SKM-1 (cell line): ENCODE data around the gene FSTL3.
"Not testable (repeated sequence)": the region's sequence is repeated elsewhere in the genome, so short reads cannot be mapped to it uniquely, and the experiment has no call there.

ENCODE experiments used
- DNase-seq: peaks from one replicate; lab custom pipeline; 2025; ENCODE audit not compliant: unreplicated experiment; lab: John Stamatoyannopoulos, UW

The FSTL3 gene

DNA sequence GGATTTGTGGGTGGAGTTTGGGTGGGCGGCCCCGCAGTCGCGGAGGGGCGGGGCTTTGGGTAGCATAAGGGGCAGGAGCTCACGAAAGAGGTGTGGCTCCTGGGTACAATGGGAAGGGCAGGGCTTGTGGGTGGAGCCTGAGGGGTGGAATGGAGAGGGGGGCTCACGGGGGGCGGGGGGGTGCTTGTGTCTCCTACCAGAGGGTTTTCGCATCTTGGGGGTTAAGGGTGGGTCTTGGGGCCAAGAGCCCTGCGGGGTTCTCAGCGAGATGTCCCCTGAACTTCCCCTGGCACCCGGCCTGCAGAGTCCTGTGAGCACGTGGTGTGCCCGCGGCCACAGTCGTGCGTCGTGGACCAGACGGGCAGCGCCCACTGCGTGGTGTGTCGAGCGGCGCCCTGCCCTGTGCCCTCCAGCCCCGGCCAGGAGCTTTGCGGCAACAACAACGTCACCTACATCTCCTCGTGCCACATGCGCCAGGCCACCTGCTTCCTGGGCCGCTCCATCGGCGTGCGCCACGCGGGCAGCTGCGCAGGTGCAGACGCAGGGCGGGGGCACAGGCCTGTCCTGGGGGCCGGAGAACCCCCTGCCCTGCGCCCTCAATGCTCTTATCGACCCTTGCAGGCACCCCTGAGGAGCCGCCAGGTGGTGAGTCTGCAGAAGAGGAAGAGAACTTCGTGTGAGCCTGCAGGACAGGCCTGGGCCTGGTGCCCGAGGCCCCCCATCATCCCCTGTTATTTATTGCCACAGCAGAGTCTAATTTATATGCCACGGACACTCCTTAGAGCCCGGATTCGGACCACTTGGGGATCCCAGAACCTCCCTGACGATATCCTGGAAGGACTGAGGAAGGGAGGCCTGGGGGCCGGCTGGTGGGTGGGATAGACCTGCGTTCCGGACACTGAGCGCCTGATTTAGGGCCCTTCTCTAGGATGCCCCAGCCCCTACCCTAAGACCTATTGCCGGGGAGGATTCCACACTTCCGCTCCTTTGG lies 5.1 kb downstream of the FSTL3 start:
- DNase-seq: no peak

GRCh38 chr19:682678-683320 lies 6.6 kb downstream of the FSTL3 start:
- no peak for DNase-seq

DNA sequence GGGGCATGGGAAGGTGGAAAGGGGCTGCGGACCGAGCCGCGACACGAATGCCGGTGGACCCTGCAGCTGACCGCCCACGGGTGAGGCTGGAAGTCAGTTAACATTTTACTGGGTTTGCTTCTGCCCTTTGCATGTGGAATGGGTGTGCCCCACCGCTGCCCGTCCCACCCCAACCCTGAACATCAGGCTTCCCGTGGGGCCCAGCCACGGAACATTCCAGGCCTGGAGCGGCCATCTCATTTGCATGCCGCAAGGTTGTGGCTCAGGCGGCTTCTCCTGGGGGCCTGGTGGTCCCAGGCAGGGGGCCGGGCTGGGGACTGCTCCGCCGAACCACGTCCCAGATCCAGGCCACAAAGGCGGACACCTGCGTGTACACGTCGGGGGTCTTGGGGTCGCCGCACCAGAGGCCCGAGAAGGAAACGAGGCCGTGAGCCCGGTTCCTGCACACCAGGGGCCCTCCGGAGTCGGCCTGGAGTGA lies 9.3 kb downstream of the FSTL3 start:
- DNase-seq: no peak

- DNase-seq: no peak
Observed at GRCh38 chr19:686589-687297, 10.6 kb downstream of the FSTL3 start.

- DNase-seq: no peak
Observed at GRCh38 chr19:687569-688166, 11.5 kb downstream of the FSTL3 start.

- no peak for DNase-seq
Observed at GRCh38 chr19:688214-688613, 12.0 kb downstream of the FSTL3 start.

- no peak for DNase-seq
Observed at GRCh38 chr19:688992-689391, 12.8 kb downstream of the FSTL3 start.

DNA sequence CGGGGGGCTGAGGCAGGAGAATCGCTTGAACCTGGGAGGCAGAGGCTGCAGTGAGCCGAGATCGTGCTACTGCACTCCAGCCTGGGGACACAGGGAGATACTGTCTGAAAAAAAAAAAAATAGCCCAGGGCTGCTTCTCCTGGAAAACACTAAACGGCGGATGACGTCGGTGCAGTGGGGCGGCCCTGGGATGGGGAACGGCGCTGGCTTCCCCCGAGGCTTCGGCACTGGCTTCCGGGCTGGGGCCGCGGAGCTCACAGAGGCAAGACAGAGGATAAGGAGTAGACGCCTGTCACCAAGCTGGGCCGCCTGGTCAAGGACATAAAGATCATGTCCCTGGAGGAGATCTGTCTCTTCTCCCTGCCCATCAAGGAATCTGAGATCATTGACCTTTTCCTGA lies 14.0 kb downstream of the FSTL3 start:
- DNase-seq: no peak

DNA sequence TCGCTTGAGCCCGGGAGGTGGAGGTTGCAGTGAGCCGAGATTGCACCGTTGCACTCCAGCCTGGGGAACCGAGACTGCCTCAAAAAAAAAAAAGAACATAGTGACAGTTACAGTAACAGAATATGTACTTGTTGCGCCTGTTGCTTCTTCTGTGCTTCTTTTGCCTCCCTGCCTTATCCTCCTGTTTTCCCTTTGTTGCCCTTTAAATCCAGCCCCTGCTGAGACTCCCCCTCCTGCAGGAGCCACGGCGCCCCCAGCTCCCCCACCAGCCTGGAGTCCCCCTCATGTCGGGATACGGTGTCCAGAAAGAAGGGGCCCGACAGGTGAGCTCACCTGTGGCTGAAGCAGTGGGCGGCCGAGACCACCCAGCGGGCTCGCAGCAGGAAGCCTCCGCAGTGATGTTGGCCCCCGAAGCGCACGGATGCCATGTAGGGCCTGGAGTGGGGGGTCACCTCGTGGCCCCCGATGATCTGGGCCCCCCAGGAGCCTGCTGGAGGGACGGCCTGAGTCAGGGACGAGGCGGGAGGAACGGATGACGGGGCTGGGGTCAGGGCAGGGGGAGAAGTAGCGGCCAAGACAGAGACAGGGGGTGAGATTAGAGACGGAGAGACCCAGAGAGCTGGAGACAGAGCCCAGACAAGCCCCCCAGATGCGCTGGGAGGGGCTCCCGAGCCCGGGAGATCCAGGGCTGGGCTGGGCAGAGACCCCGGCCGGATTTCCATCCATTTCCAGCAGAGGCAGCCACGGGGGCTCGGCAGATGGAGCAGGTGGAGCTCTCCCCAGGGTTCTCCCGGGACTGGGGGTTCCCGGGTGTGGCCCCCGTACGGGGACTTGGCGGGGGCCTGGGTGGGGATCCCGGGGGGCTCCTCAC lies 18.5 kb downstream of the FSTL3 start:
- DNase-seq: no peak

GRCh38 chr19:695352-695949 lies 19.3 kb downstream of the FSTL3 start, which contains the start of gene PRSS57:
TSS of gene PRSS57 (minus strand) at chr19:695452. CDS start at chr19:695430, 22 bp downstream.
- no peak for DNase-seq

DNA sequence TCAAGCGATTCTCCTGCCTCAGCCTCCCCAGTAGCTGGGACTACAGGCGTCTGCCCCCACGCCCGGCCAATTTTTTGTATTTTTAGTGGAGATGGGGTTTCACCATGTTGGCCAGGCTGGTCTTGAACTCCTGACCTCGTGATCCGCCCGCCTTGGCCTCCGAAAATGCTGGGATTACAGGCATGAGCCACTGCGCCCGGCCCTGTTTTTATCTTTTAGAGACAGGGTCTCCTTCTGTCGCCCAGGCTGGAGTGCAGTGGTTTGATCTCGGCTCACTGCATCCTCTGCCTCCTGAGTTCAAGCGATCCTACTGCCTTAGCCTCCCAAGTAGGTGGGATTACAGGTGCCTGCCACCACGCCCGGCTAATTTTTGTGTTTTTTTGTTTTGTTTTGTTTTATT lies 22.3 kb downstream of the FSTL3 start:
- not testable (repeated sequence) for DNase-seq

- DNase-seq: not testable (repeated sequence)
Observed at GRCh38 chr19:699885-700284, 23.7 kb downstream of the FSTL3 start.

GRCh38 chr19:702847-703246 lies 26.7 kb downstream of the FSTL3 start:
- DNase-seq: not testable (repeated sequence)

GRCh38 chr19:703329-703650 lies 27.1 kb downstream of the FSTL3 start:
- no peak for DNase-seq

DNA sequence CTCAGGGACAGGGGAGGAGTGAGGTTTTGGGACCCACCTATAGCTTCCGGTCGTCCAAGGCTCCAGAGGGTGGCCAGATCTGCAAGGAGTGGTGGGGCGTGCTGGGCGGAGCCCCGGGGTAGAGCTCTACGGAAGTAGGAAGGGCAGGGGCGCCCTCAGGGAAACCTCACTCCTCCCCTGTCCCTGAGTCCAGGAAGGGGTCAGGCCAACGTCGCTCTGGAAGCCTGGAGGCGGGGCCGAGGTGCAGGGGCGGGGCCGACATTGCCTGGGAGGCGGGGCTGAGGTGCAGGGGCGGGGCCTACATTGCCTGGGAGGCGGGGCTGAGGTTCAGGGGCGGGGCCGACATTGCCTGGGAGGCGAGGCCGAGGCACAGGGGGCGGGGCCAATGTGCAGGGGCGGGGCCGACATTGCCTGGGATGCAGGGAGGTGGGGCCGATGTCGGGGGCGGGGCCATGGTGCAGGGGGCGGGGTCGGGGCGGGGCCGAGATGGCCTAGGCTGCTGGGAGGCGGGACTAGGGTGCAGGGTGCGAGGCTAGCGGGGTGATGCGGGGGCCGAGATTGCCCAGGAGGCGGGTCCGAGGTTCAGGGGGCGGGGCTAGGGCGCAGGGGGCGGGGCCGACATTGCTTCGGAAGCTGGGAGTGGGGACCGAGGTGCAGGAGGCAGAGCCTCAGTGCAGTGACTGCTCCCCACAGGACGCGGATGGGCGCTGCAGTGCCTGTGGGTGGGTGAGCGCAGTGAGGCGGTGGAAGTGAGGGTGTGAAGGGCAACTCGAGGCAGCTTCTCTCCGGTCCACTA lies 27.7 kb downstream of the FSTL3 start:
- DNase-seq: peak; percentile 94

GRCh38 chr19:704447-704741 lies 28.2 kb downstream of the FSTL3 start:
- no peak for DNase-seq

- no peak for DNase-seq
Observed at GRCh38 chr19:708154-709143, 32.3 kb downstream of the FSTL3 start, which contains the start of gene PALM. TSS of gene PALM (plus strand) at chr19:708935. CDS start at chr19:709147, 212 bp downstream.
